ENCODE measurements around the gene KLHDC2.
"Not testable (repeated sequence)": the region's sequence is repeated elsewhere in the genome, so short reads cannot be mapped to it uniquely, and the experiment has no call there.

GRCh38 chr14:49781040-49781439 lies 13.1 kb downstream of the KLHDC2 start:
- TF ChIP-seq CTCF, POLR2A (IDR thresholded peaks at IDR 0.05): not testable (repeated sequence)

All from thyroid gland (tissue), 4 donors.